ENCODE measurements around the gene DDX24.

GRCh38 chr14:94049625-94050023 is 31.4 kb downstream of the DDX24 start:
- TF ChIP-seq CTCF (IDR thresholded peaks at IDR 0.05; ENCODE audit: low read depth, low read length) (no peak), POLR2A (IDR thresholded peaks at IDR 0.05; ENCODE audit: extremely low read depth, insufficient read length) (no peak), MYC (IDR thresholded peaks at IDR 0.05; ENCODE audit: low read depth, low read length) (no peak), MAX (IDR thresholded peaks at IDR 0.05; ENCODE audit: low read depth, low read length) (no peak)
